NCI-H2196 treated with DMSO at 0.1 percent for 48 hours (cell line): ENCODE measurements around the gene IRF2BP2.
"Not testable (repeated sequence)": the region's sequence is repeated elsewhere in the genome, so short reads cannot be mapped to it uniquely, and the experiment has no call there.

Source experiments
- DNase-seq: peaks from one replicate; lab custom pipeline; 2025; ENCODE audit not compliant: unreplicated experiment; lab: John Stamatoyannopoulos, UW

Gene IRF2BP2

DNA sequence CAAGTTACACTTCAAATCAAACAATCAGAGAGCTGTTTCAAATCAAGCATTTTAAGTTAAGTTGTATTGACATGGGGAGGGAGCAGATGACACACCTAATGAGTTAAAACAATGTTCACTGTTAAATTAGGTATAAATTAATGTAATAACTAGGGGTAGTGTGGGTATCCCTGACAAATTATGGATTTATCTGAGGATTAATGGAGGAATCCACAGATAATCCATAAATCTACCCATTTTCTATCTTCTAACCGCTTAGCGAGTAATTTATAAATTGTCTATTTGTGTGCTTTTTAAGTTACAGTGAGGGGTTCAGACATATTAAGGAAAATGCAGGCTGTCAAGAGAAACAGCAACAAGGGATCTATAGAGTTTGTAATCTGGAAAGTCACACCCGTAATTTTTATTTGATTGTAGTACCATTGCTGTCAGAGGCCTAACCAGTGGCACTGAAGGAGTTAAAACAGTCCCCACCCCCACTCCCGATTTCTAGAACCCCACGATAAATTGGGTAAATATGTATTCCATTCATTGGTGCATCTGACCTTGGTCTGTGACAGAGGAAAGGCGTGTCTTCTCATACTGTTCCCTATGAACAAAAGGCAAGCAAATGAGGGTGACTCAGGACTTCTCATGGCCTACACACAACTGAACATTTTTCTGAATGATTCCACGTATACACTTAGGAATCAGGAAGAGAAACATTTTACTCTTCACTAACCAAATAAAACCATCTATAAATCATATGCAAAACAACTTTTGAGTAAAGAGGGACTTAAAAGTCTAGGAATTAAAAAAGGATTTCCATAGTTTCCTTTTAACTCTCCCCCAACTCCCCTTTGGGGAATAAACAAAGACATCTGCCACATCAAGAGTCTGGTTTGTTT lies 7.4 kb downstream of the IRF2BP2 start:
- no peak for DNase-seq

DNA sequence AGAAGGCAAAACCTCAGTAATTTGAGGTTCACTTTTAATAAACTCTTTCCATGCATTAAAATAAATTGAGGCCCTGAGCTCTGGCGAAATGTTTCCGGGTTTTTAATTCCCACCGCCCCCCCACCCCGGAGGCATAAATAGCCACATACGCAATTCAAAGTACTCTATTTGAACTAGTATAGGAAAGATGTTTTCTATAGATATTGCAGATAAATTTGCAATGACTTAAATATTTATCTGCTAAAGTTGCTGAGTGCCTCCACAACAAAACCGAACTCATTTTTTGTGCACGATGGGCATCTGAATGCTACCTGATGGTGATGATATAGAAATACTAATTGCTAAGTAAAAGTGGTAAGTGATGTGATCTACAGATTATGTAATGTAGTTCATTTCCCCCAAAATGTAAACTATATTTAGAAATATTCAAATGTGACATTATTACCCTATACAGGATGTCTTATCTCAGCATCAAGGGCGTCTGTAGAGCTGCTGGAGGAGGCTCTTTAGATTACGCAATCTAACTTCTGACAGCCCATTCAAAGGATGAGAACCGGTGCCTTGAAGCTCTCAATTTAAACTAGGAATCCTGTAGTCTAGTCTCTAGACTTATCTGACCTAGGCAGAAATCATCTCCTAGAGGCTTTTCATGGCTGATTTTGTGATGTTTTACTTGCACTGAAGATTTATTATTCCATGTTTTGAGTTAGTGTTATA lies 8.5 kb downstream of the IRF2BP2 start:
- DNase-seq = no peak

DNA sequence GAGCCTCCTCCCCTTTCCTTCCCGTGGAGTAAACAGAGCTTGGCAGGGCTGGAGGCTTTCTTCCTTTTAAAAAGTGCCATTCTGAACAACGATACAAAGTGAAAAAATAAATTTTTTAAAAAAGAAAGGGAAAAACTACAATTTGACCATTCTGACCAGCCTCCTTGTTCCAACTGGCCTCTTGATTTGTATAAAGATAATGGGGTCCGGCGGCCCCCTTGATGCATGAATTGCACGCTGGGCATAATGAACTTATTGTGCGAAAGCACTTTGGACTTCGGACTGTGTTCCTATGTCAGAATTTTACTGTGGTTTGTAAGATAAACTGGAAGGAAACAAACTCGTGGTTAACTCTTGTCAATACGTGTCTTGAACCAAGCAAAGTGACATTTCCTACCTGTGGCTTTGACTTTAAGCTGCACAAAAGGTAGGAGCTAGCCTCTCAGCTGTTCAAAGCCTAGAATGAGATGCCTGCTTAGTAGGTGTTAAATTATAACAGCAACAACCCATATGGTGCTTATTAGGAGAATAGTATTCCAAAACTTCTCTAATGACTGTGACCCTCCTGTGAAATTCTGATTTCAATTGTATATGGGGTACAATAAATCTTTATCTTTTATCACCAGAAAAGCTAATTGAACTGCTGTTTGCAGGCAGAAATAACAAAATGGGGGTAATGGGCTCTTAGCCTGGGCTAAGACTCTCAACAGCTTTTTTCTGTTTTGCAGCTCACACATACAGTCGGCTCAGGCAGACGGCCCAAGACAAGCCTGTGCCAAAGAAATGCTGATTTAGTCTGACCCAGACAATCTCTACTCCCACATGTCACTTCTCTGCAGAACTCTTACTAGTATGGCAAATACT lies 9.3 kb downstream of the IRF2BP2 start:
- DNase-seq = no peak

GRCh38 chr1:234599617-234600417 lies 10.2 kb downstream of the IRF2BP2 start:
- peak; percentile 67 for DNase-seq

GRCh38 chr1:234598974-234599616 lies 10.9 kb downstream of the IRF2BP2 start:
- DNase-seq = no peak

- no peak for DNase-seq
These were observed 12.1 kb downstream of the IRF2BP2 start for GRCh38 chr1:234597894-234598293.

DNA sequence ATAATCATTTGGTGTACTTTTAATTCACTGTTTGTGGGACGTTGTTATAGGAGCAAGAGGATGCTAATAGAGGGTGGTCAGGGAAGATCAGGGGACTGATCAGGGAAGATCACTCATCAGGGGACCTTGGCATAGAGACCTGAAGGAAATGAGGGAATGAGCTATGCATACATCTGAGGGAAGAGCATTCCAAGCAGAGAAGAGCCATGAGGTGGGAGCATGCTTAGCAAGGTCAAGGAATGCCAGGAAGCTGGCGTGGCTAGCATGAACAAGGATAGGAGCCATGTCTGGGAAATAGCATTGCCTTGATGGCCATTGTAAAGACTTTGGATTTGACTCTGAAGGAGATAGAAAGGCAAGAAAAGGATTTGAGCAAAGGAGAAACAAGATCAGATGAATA lies 14.1 kb downstream of the IRF2BP2 start:
- DNase-seq = no peak

DNA sequence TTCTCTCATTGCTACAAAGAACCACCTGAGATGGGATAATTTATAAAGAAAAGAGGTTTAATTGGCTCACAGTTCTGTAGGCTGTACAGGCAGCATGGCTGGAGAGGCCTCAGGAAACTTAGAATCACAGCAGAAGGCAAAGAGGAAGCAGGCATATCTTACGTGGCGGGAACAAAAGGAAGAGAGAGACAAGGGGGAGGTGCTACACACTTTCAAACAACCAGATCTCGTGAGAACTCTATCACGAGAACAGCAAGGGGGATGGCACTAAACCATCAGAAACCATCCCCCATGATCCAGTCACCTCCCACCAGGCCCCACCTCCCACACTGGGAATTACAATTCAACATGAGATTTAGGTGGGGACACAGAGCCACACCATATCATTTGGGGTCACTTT lies 15.4 kb downstream of the IRF2BP2 start:
- not testable (repeated sequence) for DNase-seq

DNA sequence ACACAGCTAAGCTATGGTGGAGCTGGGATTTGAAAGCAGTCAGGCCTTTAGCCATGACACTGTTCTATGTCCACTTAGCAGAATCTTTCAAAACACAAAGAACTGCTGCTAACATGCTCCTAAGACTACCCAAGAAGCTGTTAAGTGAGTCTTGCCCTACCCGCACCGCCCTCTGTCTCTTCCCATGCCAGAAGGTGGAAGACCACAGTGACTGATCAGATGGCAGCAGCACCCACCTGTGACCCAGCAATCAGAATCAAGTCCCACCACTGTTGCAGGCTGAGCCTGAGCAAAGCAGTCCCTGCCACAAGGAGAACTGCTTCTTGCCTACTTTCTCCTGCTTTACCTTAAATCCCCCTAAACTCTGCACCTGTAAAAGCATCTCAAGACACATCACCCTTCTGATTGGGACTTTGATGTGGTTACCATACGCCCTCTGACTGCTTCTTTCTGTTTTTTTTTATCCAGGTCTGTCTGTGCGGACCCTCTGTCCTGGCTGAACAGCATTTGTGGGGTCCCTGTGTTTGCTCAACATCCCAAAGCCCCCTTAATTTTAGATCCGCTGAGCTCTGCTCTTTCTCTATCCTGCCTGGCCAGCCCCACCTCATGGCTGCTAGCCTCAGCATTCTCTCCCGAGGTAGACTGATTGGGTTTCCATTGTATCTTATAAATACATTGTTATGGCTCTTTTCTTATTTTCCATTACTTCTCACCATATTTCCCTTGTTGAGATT lies 16.0 kb downstream of the IRF2BP2 start:
- no peak for DNase-seq

DNA sequence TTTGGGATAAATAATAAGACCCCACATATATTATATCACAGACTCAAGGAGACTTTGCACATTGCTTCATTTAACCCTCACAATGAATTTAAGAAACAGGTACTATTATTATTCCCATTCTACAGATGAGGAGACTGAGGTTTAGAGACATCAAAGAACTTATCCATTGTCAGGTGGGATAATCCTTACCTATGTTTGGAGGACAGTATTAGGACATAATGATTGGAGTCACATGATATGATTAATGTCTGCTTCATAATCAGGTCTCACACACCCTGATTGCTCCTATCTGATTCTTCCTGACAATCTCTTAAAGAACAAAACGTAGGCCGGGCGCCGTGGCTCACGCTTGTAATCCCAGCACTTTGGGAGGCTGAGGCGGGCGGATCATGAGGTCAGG lies 16.9 kb downstream of the IRF2BP2 start:
- DNase-seq = no peak

- DNase-seq = no peak
These were observed 17.7 kb downstream of the IRF2BP2 start for GRCh38 chr1:234592240-234592639.

DNA sequence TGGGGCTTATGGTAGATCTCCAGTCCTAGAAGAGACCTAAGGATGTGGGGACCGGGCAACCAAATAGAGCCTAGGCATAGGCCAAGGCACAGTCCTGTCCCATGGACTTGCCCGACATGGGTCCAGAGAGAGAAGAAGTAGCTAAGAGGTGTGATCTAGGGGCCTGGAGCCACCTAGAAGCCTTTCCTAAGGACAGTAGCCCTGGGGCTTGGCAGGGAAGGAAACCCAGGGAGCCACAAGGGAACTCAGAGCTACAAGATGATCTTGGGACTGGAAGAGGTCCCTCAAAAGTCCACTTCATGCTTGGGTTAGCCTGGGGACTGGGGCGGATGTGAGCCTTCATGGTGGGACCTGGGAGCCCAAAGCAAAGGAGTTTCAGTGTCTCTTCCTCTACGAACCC lies 18.8 kb downstream of the IRF2BP2 start:
- DNase-seq = no peak

DNA sequence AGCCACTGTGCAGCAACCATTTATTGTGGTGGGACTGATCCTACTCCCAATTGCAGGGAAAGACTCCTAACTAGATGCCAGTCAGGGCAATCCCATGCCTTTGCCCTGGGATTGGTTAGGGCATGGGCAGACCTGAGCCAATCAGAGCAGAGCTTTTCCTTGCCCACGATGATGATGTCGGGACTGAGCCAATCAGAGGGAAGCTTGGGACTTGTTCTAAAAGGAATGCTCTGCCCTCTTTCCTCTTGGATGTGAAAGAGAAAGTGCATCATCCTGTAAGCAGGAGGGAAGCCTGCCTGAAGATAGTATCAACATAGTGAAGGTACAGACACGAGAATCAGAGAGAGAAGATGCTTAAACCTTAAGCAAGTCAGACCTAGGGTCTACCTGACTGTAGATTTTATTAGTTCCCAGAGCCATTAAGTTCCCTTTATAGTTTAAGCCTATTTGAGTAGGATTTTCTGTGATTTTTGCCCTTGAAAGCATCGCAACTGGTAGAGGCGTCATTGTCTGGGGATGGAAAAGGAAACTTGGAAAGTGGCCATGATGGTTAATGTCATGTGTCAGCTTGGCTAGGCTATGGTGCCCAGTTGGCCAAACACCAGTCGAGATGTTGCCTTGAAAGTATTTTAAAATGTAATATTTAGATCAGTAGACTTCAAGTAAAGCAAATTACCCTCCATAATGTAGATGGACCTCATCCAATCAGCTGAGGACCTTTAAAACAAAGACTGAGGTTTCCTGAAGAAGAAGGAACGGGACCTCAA lies 19.9 kb downstream of the IRF2BP2 start:
- DNase-seq = no peak

- no peak for DNase-seq
These were observed 20.7 kb downstream of the IRF2BP2 start for GRCh38 chr1:234589064-234589800.

- no peak for DNase-seq
These were observed 21.6 kb downstream of the IRF2BP2 start for GRCh38 chr1:234588386-234588785.

DNA sequence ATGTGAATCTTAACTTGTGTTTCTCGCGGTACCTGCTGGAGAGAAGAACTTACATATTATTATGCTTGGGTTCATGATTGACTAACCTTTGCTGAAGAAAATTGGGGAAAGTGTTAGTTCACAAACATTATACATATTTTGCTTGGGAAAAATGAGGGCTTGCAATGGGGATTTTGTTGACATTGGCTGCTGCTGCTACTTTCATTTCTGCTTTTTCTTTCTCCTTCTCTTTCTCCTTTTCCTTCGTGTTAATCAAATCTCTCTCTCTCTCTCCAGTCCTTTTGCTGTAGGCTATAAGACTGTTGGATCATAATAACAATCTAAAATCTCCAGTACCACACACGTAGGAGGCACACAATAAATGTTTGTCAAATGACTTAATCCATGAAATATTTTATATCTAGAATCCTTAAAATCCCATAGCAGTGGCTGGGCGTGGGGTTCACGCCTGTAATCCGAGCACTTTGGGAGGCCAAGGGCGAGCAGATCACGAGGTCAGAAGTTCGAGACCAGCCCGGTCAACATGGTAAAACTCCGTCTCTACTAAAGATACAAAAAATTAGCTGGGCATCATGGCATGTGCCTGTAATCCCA lies 23.0 kb downstream of the IRF2BP2 start:
- DNase-seq = no peak

DNA sequence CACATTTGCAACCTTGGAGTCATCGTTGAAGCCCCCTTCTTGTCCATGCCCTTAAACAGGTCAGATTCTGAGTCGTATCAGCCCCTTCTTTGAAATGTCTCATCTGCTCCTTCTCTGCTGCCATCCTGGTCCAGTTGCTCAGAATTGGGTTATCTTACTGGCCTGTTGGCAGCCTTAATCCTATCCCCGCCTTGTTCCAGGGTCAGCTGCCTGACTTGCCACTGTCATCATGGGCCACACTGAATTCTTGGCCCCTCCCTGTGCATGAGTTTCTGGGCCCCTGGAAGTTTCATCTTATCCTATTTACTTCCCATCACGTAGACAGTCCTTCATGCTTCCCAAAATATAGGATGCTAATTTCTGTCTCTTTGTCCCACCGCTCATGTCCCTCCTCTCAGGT lies 23.7 kb downstream of the IRF2BP2 start:
- DNase-seq = no peak
